Measurements from ENCODE around the gene ALPG.

ALPG gene

GRCh38 chr2:232457121-232458011 is 50.7 kb downstream of the ALPG start:
- no peak overlapping the region for H3K4me3 ChIP-seq (ENCODE audit: low read depth, low read length)
- no peak for TF ChIP-seq CTCF (IDR thresholded peaks at IDR 0.05; ENCODE audit: insufficient read depth, low read depth, low read length, missing control alignments)
- no peak for DNase-seq (ENCODE audit: low read depth)

- no peak for DNase-seq (ENCODE audit: low read depth)
- no peak overlapping the region for H3K4me3 ChIP-seq (ENCODE audit: low read depth, low read length)
- TF ChIP-seq CTCF (IDR thresholded peaks at IDR 0.05; ENCODE audit: insufficient read depth, low read depth, low read length, missing control alignments) = no peak
These were observed 51.5 kb downstream of the ALPG start for GRCh38 chr2:232458051-232458660.

GRCh38 chr2:232458661-232459418 is 52.2 kb downstream of the ALPG start:
- DNase-seq (ENCODE audit: low read depth) = no peak
- TF ChIP-seq CTCF (IDR thresholded peaks at IDR 0.05; ENCODE audit: insufficient read depth, low read depth, low read length, missing control alignments) = no peak
- H3K4me3 ChIP-seq (ENCODE audit: low read depth, low read length) = no peak overlapping the region

- H3K4me3 ChIP-seq (ENCODE audit: low read depth, low read length) = no peak overlapping the region
- DNase-seq (ENCODE audit: low read depth) = no peak
- TF ChIP-seq CTCF (IDR thresholded peaks at IDR 0.05; ENCODE audit: insufficient read depth, low read depth, low read length, missing control alignments) = no peak
These were observed 52.9 kb downstream of the ALPG start for GRCh38 chr2:232459419-232460035.

GRCh38 chr2:232460171-232460570 is 53.5 kb downstream of the ALPG start:
- no peak overlapping the region for H3K4me3 ChIP-seq (ENCODE audit: low read depth, low read length)
- no peak for DNase-seq (ENCODE audit: low read depth)
- no peak for TF ChIP-seq CTCF (IDR thresholded peaks at IDR 0.05; ENCODE audit: insufficient read depth, low read depth, low read length, missing control alignments)

Data from GM12865 (cell line).